Esophagus squamous epithelium (tissue), 5 donors: ENCODE data around the gene NAP1L5. TPM values are rescaled to one million over a fixed set of nuclear protein-coding genes. Genes with fewer than 3 reads are reported as not detected.

ENCODE experiments used
- DNase-seq: peaks from one replicate; lab custom pipeline; 2025; lab: John Stamatoyannopoulos, UW
- H3K27ac ChIP-seq, 4 donors: fragments of 200-600 bp; sonication (generic); one replicate each; pipeline ENCODE4 v1.5.1; 2016 to 2019; ENCODE audit warnings: mild to moderate bottlenecking in 1 of 4
- H3K27me3 ChIP-seq, 4 donors: fragments of 200-600 bp; sonication (generic); 1 replicate in 3 of 4; 2 replicates in 1 of 4; pipeline versions ENCODE4 v1.5.1 to v1.6.0; 2017 to 2021; ENCODE audit warnings: antibody characterized with exemption in 1 of 4
- H3K36me3 ChIP-seq, 3 donors: fragments of 200-600 bp; sonication (generic); one replicate each; pipeline ENCODE4 v1.5.1; 2016 to 2019
- H3K4me1 ChIP-seq, 3 donors: fragments of 200-600 bp; sonication (generic); one replicate each; pipeline ENCODE4 v1.5.1; 2017 to 2019
- H3K4me3 ChIP-seq, 4 donors: fragments of 200-600 bp; sonication (generic); 1 replicate in 3 of 4; 2 replicates in 1 of 4; pipeline ENCODE4 v1.5.1; 2016 to 2019; ENCODE audit warnings: mild to moderate bottlenecking in 2 of 4, moderate library complexity in 1 of 4
- H3K9me3 ChIP-seq, 3 donors: fragments of 200-600 bp; sonication (generic); one replicate each; pipeline ENCODE4 v1.5.1; 2016 to 2019
- CTCF ChIP-seq, 6 experiments: fragments of 450-650 bp in 4 of 6; fragments of 200-600 bp in 2 of 6; sonication (generic) in 2 of 6; IDR thresholded peaks; one replicate each; pipeline ENCODE4 v1.5.1; 2016 to 2019; ENCODE audit warnings: antibody characterized with exemption in 6 of 6, mild to moderate bottlenecking in 4 of 6, moderate library complexity in 4 of 6
- POLR2A ChIP-seq, 4 donors: fragments of 450-650 bp; IDR thresholded peaks; one replicate each; pipeline ENCODE4 v1.6.1; 2017; ENCODE audit warnings: antibody characterized with exemption in 4 of 4, mild to moderate bottlenecking in 4 of 4, moderate library complexity in 3 of 4
- WGBS, 2 donors: methylation state at CpG; one replicate each; pipeline ENCODE4 v1.1.5; 2018; 5-methylcytosine and 5-hydroxymethylcytosine counted together
- intact Hi-C: fragments of 100-400 bp; cut with DNase I; formaldehyde crosslinking; loops from one replicate; pipeline ENCODE4 v1.15.0; 2022
- total RNA-seq, 4 donors: library from RNA; depleted of rRNA; stranded (reverse); fragments of >200 nt; gene quantifications; one replicate each; pipeline ENCODE4 v1.1.0, GENCODE V29; 2016
- donor health status: DM: yes; HTN: yes; CAD: no.

NAP1L5 gene
- total RNA-seq, 4 donors from 2014 or later = 0.42 to 3.1 (median 1.8) TPM

DNA sequence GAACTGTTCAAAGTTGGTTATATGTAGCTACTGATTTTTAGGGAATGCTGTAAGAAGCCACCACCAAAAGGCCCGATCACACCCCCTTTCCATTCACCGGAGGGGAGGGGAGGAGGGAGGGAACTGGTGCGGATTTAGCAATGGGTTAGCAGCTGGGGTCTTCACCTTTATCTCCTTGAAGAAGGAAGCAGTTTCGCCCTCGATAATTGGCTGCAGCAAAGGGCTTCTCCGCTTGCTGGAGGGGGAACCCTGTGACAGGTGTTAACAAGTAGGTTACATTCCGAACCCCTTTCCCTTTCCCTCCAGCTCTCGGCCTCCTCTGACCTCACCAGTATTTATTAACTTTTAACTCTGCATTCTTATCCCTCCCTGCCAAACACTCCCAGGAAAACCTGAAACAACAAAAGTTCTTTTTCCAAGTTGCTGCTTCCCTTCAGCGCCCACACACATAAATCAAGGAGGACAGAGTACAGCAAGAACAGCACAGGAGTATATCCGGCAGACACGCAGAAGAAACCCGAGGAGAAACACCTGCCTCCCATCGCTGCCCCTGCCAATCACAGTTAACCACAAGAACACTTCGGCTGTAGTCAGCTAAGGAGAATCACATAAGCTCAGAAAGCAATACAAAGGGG is 39.8 kb upstream of the NAP1L5 start:
- TF ChIP-seq CTCF (IDR thresholded peaks at IDR 0.05) (no peak), POLR2A (IDR thresholded peaks at IDR 0.05) (no peak)
- Histone ChIP-seq H3K27ac (peak overlapping the region in 2 of 4 donors; percentile 10 to 30), H3K4me3 (no peak overlapping the region), H3K4me1 (peaks cover 0 to 31% (median 3%) of the 10 kb centered on the region in 3 donors), H3K36me3 (peaks cover 0 to 25% (median 0%) of the 10 kb centered on the region in 3 donors), H3K9me3 (no peaks in the 10 kb centered on the region), H3K27me3 (no peaks in the 10 kb centered on the region)
- intact Hi-C loops = no loop called here
- no peak for DNase-seq
- 68 to 72% methylated on average over 14 of the region's 14 CpGs for WGBS, 2 donors

DNA sequence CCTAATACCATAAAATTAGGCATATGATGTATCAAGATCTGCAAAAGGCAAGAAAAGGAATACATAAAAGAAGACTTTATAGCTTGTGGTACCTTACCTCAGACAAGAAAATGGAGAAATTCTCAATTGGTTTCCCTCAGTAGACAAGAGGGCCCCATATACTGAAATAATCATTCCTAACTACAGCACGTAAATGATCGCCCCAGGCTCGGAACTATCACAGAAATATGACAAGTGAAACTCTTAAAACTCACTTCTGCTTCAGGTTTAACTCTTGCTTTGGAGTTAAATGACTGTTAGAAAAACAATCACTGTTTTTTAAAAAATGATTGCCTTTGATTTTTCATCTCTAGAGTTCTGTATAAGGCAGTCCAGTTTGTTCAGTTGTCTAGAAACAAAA is 38.6 kb upstream of the NAP1L5 start:
- intact Hi-C loops = no loop called here
- Histone ChIP-seq H3K4me1 (peaks cover 0 to 31% (median 3%) of the 10 kb centered on the region in 3 donors), H3K27ac (peak overlapping the region in 2 of 4 donors; percentile 35 to 53), H3K4me3 (no peak overlapping the region), H3K27me3 (no peaks in the 10 kb centered on the region), H3K9me3 (no peaks in the 10 kb centered on the region), H3K36me3 (peaks cover 0 to 33% (median 0%) of the 10 kb centered on the region in 3 donors)
- WGBS, 2 donors = 80 to 87% methylated on average over 3 of the region's 3 CpGs
- TF ChIP-seq CTCF (IDR thresholded peaks at IDR 0.05) (no peak), POLR2A (IDR thresholded peaks at IDR 0.05) (no peak)
- no peak for DNase-seq

GRCh38 chr4:88735564-88735963 is 37.9 kb upstream of the NAP1L5 start:
- 100% methylated on average over 1 of the region's 1 CpG for WGBS, 2 donors
- no peak for DNase-seq
- Histone ChIP-seq H3K36me3 (peaks cover 0 to 40% (median under 1%) of the 10 kb centered on the region in 3 donors), H3K9me3 (no peaks in the 10 kb centered on the region), H3K4me1 (peaks cover 0 to 31% (median 3%) of the 10 kb centered on the region in 3 donors), H3K27me3 (no peaks in the 10 kb centered on the region), H3K27ac (peak overlapping the region in 2 of 4 donors; percentile 22 to 53), H3K4me3 (no peak overlapping the region)
- TF ChIP-seq POLR2A (IDR thresholded peaks at IDR 0.05) (no peak), CTCF (IDR thresholded peaks at IDR 0.05) (no peak)
- intact Hi-C loops = no loop called here

- no peak for DNase-seq
- H3K27ac ChIP-seq = peak overlapping the region in 2 of 4 donors; percentile 24 to 44
- peaks cover 0 to 31% (median 3%) of the 10 kb centered on the region in 3 donors for H3K4me1 ChIP-seq
- peaks cover 0 to 51% (median 8%) of the 10 kb centered on the region in 3 donors for H3K36me3 ChIP-seq
- H3K9me3 ChIP-seq = no peaks in the 10 kb centered on the region
- no peak overlapping the region for H3K4me3 ChIP-seq
- 60 to 88% methylated on average over 3 of the region's 3 CpGs for WGBS, 2 donors
- intact Hi-C loops = no loop called here
- no peaks in the 10 kb centered on the region for H3K27me3 ChIP-seq
- TF ChIP-seq CTCF (IDR thresholded peaks at IDR 0.05) (no peak), POLR2A (IDR thresholded peaks at IDR 0.05) (no peak)
Observed at GRCh38 chr4:88734403-88734949, 36.8 kb upstream of the NAP1L5 start.

- WGBS, 2 donors = 91 to 94% methylated on average over 5 of the region's 5 CpGs
- H3K36me3 ChIP-seq = peaks cover 2 to 52% (median 11%) of the 10 kb centered on the region in 3 donors
- intact Hi-C loops = no loop called here
Observed at GRCh38 chr4:88732714-88733368, 35.2 kb upstream of the NAP1L5 start.

More at GRCh38 chr4:88732714-88733368, 35.2 kb upstream of the NAP1L5 start:
- no peak overlapping the region for H3K4me3 ChIP-seq
- TF ChIP-seq CTCF (IDR thresholded peaks at IDR 0.05) (no peak), POLR2A (IDR thresholded peaks at IDR 0.05) (no peak)
- no peaks in the 10 kb centered on the region for H3K27me3 ChIP-seq
- DNase-seq = no peak
- no peaks in the 10 kb centered on the region for H3K9me3 ChIP-seq
- H3K27ac ChIP-seq = no peak overlapping the region
- peaks cover 0 to 27% (median 0%) of the 10 kb centered on the region in 3 donors for H3K4me1 ChIP-seq
